Stimulated activated CD8-positive, alpha-beta memory T cell treated with anti-CD3 and anti-CD28 coated beads, Interleukin-15, amount 100 ng/mL, for 4 hours (primary cell): ENCODE results near the gene PRKAG2.

ENCODE experiments used
- DNase-seq, 2 donors: peaks; one replicate each; pipeline ENCODE4 v3.0.0-alpha.2; 2020; ENCODE audit warnings: low read depth in 2 of 2

Gene PRKAG2

GRCh38 chr7:151817981-151818673 lies 58.8 kb downstream of the PRKAG2 start:
- no peak for DNase-seq

GRCh38 chr7:151817315-151817690 lies 59.6 kb downstream of the PRKAG2 start:
- no peak for DNase-seq

GRCh38 chr7:151816562-151817314 lies 60.2 kb downstream of the PRKAG2 start:
- DNase-seq, result no peak

GRCh38 chr7:151815419-151815818 lies 61.5 kb downstream of the PRKAG2 start:
- no peak for DNase-seq

GRCh38 chr7:151814400-151815009 lies 62.4 kb downstream of the PRKAG2 start:
- no peak for DNase-seq

GRCh38 chr7:151813997-151814396 lies 62.9 kb downstream of the PRKAG2 start:
- no peak for DNase-seq

- no peak for DNase-seq
Observed at GRCh38 chr7:151813445-151813844, 63.5 kb downstream of the PRKAG2 start.

- no peak for DNase-seq
Observed at GRCh38 chr7:151812967-151813366, 63.9 kb downstream of the PRKAG2 start.

- no peak for DNase-seq
Observed at GRCh38 chr7:151810441-151811232, 66.3 kb downstream of the PRKAG2 start.

GRCh38 chr7:151809864-151810170 lies 67.1 kb downstream of the PRKAG2 start:
- no peak for DNase-seq

GRCh38 chr7:151809146-151809863 lies 67.6 kb downstream of the PRKAG2 start:
- DNase-seq, result no peak

GRCh38 chr7:151808400-151809145 lies 68.3 kb downstream of the PRKAG2 start:
- no peak for DNase-seq

- DNase-seq, result no peak
Observed at GRCh38 chr7:151807846-151808245, 69.1 kb downstream of the PRKAG2 start.

- no peak for DNase-seq
Observed at GRCh38 chr7:151806952-151807775, 69.8 kb downstream of the PRKAG2 start.

GRCh38 chr7:151806204-151806603 lies 70.7 kb downstream of the PRKAG2 start:
- DNase-seq, result no peak

GRCh38 chr7:151805191-151805590 lies 71.7 kb downstream of the PRKAG2 start:
- no peak for DNase-seq

GRCh38 chr7:151804756-151805155 lies 72.2 kb downstream of the PRKAG2 start:
- DNase-seq, result no peak

GRCh38 chr7:151803841-151804240 lies 73.1 kb downstream of the PRKAG2 start:
- DNase-seq, result no peak

- DNase-seq, result no peak
Observed at GRCh38 chr7:151802469-151802846, 74.5 kb downstream of the PRKAG2 start.
